Myocyte (in vitro differentiated cells): ENCODE measurements around the gene ARMC12. TPM values are rescaled to one million over a fixed set of nuclear protein-coding genes. Genes with fewer than 3 reads are reported as not detected.
"Not testable (repeated sequence)": the region's sequence is repeated elsewhere in the genome, so short reads cannot be mapped to it uniquely, and the experiment has no call there.

Experiments used
- DNase-seq: peaks from one replicate; pipeline ENCODE4 v3.0.0-alpha.2; 2012; ENCODE audit warnings: low read depth
- total RNA-seq: library from RNA; depleted of rRNA; stranded (reverse); fragments of >200 nt; gene quantifications from 2 replicates; pipeline ENCODE4 v1.2.3, GENCODE V29; 2014

ARMC12 gene
- total RNA-seq, 1 donor from 2014 or later, result 0.37 TPM

- not testable (repeated sequence) for DNase-seq
These were observed 2.5 kb upstream of the ARMC12 start for GRCh38 chr6:35734319-35734718.

DNA sequence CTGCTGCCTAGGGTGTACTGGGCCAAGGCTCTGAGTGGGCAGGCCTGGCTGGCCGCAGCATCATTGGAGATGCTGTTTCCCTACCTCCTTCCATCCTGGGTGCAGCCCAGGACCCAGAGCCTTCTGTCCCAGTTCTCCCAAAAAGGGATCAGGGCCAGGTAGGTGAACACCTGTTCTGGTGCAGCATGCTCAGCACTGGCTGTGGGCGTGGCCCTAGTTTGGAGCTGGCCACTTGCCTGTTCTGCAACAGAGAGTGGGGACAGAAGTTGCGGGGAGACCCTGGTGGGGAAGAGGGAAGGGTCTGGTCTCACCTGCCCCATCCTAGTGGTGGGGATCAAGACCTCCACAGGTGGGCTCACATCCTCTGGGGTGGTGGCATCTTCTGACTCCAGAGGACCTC lies 1.4 kb upstream of the ARMC12 start:
- no peak for DNase-seq

- DNase-seq, result peak; percentile 79
These were observed 458 bp upstream of the ARMC12 start for GRCh38 chr6:35736253-35736894.

DNA sequence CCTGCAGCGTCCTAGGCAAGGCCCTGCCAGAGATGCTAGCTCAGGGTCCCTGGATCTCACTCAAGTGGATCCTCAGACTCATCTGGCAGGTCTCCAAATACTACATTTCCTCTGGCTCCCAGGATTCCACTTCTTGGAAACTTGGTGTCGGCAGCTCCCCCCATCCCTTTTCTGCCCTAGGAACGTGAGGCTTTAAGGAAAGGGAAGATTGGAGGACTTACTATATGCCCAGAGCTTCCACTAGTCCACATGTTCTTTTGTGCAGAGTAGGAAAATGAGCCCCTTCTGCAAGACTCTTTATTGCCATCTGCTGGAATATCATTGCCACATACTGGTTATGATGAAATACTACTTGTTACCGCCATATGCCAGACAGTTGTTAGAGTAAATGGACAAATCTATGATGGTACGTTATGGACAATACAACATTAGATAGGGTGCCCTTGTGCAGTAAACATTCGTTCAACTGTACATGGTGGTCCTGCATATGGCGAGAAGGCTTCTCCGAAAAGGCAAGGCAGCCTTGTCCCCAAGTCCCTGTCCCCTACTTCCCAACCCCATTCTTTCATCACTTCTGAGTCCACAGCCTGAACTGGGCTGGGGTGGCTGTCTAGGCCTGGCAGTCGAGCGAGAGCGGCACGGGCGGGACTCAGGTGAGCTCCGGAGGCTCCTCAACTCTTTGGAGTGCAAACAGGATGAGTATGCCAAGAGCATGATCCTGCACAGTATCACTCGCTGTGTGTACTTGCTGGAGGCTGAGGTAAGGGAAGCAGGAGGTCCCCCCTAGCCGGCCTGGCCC lies 780 bp downstream of the ARMC12 start:
- peak; percentile 77 for DNase-seq

GRCh38 chr6:35739645-35740524 lies 3.1 kb downstream of the ARMC12 start:
- no peak for DNase-seq

DNA sequence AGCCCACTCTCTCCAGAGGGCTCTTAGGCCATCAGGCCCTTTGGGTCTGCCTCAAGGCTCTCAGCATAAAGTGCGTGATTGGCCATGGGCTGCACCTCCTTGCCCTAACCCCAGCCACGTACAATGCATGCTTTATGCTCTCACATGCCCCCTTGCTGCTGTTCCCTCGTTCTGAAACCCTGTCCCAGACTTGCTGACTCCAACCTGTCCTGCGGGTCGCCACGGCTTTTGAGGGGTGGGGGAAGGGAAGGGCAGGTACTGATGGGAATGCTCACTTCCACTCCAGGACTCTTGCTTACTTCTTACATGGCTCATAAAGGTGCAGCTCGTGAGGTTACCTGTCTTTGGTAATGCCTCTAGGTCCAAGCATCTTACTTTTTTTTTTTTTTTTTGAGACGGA lies 6.0 kb downstream of the ARMC12 start:
- no peak for DNase-seq

DNA sequence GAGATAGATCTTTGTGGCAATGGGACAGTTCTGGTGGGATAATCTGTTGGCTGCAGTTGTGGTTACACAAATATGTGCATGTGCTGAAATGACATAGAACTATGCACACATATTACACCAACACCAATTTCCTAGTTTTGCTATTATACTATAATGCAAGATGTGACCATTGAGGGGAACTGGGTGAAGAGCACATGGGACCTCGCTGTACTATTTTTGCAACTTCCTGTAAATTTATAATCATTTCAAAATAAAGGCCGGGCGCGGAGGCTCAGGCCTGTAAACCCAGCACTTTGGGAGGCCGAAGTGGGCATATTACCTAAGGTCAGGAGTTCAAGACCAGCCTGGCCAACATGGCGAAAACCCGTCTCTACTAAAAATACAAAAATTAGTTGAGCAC lies 8.7 kb downstream of the ARMC12 start:
- no peak for DNase-seq

DNA sequence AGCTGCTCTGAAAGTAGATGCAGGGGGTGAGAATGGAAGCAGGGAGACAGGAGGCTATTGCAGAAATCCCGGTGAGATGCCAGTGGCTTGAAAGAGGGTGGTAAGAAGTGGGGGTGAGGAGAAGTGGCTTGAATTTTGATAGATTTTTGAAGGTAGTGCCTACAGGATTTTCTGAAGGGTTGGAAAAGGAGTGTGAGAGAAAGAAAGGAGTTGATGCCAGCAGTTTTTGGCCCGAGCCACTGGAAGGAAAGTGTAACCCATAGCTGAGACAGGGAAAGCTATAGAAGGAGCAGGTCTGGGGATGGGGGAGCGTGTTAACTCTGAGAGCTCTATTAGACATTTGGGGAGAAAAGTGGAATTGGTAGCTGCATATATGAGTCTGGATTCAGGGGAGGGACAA lies 9.7 kb downstream of the ARMC12 start:
- DNase-seq, result no peak

- DNase-seq, result no peak
These were observed 11.0 kb downstream of the ARMC12 start for GRCh38 chr6:35747877-35748276.

GRCh38 chr6:35750557-35750956 lies 13.7 kb downstream of the ARMC12 start:
- no peak for DNase-seq

GRCh38 chr6:35751594-35751993 lies 14.8 kb downstream of the ARMC12 start:
- no peak for DNase-seq

DNA sequence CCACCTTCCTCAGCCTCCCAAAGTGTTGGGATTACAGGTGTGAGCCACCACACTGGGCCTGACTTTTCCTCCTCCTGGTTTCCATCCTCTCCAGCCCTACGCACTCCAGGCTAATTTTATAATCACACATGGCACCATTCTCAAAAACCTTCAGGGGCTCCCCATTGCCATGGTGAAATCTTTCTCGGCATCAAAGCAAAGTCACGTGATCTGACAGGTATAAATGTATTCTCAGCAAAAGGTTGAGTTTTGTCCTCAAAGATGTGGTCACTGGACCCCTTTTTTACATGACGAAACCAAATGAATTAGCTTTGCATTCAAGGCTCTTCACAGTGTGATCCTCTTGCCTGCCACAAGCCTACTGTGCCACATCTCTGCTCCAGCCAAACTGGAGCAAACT lies 15.5 kb downstream of the ARMC12 start:
- DNase-seq, result no peak

DNA sequence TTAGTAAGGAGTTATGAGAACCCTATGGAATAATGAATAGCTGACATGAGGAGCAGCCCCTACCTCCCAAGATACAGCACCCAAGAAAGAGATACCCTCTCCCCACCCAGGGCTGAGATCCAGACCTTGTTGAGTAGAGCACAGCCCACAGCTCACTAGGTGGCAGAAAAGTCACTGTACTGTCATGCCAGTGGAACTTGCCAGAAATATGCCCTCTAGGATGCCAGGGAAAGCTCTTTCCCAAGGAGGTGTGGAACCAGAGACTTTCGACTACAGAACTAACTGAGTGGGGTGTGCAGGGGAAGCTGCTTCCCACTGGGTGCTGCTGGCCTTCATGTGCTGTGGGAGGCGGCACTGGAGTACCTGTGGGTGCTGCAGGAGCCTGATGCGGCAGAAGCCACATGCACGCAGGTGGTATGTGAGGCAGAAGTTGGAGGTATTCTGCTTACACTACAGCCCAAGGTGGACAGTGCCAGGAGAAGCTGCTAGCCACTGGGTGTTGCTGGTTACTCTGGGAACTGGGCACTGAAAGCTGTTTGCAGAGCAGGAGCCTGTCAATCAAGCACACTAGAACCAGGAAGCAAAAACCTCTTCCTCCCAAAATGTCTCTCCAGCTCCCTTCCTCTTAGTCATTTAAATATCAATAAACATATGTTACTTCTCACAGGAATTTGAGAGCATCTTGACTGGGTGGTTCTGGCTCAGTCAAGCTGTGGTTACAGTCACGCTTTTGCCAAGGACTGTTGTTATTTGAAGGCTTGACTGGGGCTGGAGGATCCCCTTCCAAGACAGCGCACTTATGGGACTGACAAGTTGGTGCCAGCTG lies 17.8 kb downstream of the ARMC12 start:
- DNase-seq, result no peak

DNA sequence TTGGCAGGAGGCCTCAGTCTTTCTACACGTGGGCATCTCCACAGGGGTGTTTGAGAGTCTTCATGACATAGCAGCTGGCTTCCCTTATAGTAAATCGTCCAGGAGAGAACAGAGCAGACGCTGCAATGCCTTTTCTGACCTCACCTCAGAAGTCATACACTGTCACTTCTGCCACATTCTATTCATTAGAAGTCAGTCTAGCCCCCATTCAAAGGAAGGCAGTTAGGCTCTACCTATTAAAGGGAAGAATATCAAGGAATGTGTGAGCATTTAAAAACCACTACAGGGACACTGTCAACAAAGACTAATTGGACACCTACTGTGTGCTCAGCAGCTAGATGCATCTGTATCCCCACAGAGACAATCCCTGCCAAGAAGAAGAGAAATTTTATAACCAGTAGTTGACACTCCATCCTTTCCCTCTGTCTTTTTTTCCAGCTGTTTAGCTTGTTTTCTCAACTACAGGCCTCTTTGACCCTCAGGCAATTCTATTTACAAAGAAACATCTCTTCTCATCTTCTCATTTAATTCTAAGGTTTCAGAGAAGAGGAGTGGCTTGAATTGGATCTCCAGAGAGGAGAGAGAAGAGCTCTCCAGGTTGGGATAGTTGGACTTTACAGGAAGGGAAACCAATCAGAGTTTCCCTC lies 18.6 kb downstream of the ARMC12 start:
- DNase-seq, result no peak

DNA sequence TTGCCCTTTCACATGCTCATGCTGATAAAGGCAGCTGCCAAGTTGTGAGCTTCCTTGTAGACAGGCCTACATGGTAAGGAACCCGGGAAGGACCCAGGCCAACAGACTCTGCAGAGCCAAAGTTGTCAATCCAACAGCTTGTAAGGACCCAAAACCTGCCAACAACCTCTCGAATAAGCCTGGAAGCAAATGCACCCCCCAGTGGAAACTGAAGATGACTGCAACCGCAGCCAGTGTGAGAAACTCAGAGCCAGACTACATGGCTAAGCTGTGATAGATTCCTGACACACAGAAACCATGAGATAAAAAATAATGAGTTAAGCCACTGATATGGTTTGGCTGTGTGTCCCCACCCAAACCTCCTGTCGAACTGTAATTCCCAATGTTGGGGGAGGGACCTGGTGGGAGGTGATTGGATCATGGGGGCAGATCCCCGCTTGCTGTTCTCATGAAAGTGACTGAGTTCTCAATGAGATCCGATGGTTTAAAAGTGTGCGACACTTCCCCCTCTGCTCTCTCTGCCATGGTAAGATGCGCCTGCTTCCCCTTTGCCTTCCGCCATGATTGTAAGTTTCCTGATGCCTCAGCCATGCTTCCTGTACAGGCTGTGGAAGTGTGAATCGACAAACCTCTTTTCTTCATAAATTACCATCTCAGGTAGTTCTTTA lies 20.8 kb downstream of the ARMC12 start:
- peak; percentile 41 for DNase-seq

GRCh38 chr6:35759426-35759825 lies 22.6 kb downstream of the ARMC12 start:
- DNase-seq, result no peak

DNA sequence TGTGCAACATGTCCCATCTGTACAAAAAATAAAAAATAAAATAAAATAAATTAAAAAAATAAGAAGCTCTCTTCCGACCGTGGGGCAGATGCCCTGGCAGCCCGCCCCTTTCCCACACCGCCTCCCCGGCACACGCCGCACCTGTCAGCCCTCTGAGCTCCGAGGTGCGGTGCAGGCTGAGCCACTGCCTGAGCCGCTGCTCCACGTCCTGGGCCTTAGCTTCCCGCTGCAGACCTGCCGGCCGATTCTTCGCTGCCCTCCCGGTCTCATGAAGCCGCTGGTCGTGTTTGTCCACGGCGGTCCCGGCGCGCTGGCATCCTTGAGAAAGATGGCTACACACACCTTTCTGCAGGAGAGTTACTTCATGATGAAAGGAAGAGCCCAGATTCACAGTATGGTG lies 28.9 kb downstream of the ARMC12 start:
- DNase-seq, result no peak

DNA sequence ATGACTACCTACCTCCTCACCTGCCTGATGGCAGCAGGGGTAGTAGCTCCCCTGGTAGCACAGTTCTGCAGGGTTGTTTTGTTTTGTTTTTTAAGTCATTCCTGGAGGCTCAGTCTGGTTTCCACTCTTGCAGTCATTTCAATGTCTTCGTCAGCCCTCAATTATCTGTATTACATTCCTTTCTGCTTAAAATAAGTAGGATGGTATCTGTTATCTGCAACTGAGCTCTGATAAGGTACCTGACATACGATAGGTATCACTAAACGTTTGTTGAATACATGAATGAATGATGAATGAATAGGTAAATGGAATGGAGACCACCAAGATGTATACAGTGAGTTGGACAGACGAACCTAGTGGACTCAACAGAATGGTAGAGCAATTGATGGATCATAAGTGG lies 32.4 kb downstream of the ARMC12 start:
- DNase-seq, result no peak

- no peak for DNase-seq
These were observed 34.5 kb downstream of the ARMC12 start for GRCh38 chr6:35771343-35771627.

- no peak for DNase-seq
These were observed 37.4 kb downstream of the ARMC12 start for GRCh38 chr6:35774116-35774794.
